Mucosa of stomach (tissue), 1 donor: Measurements from ENCODE around the gene SLC8A3.

Experiments used
- H3K27me3 ChIP-seq: one replicate; pipeline ENCODE4 v1.7.0; 2013; ENCODE audit warnings: mild to moderate bottlenecking, low read length; ENCODE audit not compliant: control insufficient read depth, insufficient read depth
- H3K36me3 ChIP-seq: one replicate; pipeline ENCODE4 v1.7.0; 2013; ENCODE audit warnings: low read length; ENCODE audit not compliant: control insufficient read depth, insufficient read depth
- H3K4me1 ChIP-seq: one replicate; pipeline ENCODE4 v1.7.0; 2013; ENCODE audit warnings: mild to moderate bottlenecking, low read length; ENCODE audit not compliant: control insufficient read depth, insufficient read depth
- H3K4me3 ChIP-seq: one replicate; pipeline ENCODE4 v1.7.0; 2013; ENCODE audit warnings: low read length
- H3K9ac ChIP-seq: one replicate; pipeline ENCODE4 v1.7.0; 2013; ENCODE audit warnings: mild to moderate bottlenecking, low read length, moderate library complexity
- H3K9me3 ChIP-seq: one replicate; pipeline ENCODE4 v1.7.0; 2013; ENCODE audit warnings: mild to moderate bottlenecking, low read length, moderate library complexity; ENCODE audit not compliant: control insufficient read depth
- donor health status: Pancreatic carcinoma.

The SLC8A3 gene

GRCh38 chr14:70168406-70168805 lies 20.3 kb downstream of the SLC8A3 start:
- H3K4me1 ChIP-seq: no peaks in the 10 kb centered on the region
- no peak overlapping the region for H3K4me3 ChIP-seq
- no peaks in the 10 kb centered on the region for H3K9me3 ChIP-seq
- H3K27me3 ChIP-seq: no peaks in the 10 kb centered on the region
- H3K36me3 ChIP-seq: no peaks in the 10 kb centered on the region
- H3K9ac ChIP-seq: no peak overlapping the region

GRCh38 chr14:70166530-70167203 lies 22.1 kb downstream of the SLC8A3 start:
- Histone ChIP-seq H3K4me3 (no peak overlapping the region), H3K27me3 (no peaks in the 10 kb centered on the region), H3K4me1 (no peaks in the 10 kb centered on the region), H3K36me3 (no peaks in the 10 kb centered on the region), H3K9ac (no peak overlapping the region), H3K9me3 (no peaks in the 10 kb centered on the region)

GRCh38 chr14:70162358-70162757 lies 26.4 kb downstream of the SLC8A3 start:
- H3K4me1 ChIP-seq: no peaks in the 10 kb centered on the region
- H3K4me3 ChIP-seq: no peak overlapping the region
- H3K9me3 ChIP-seq: no peaks in the 10 kb centered on the region
- H3K9ac ChIP-seq: no peak overlapping the region
- no peaks in the 10 kb centered on the region for H3K36me3 ChIP-seq
- no peaks in the 10 kb centered on the region for H3K27me3 ChIP-seq

GRCh38 chr14:70156592-70156991 lies 32.2 kb downstream of the SLC8A3 start:
- no peaks in the 10 kb centered on the region for H3K9me3 ChIP-seq
- H3K36me3 ChIP-seq: no peaks in the 10 kb centered on the region
- H3K4me3 ChIP-seq: no peak overlapping the region
- H3K4me1 ChIP-seq: no peaks in the 10 kb centered on the region
- H3K27me3 ChIP-seq: no peaks in the 10 kb centered on the region
- H3K9ac ChIP-seq: no peak overlapping the region

- no peak overlapping the region for H3K9ac ChIP-seq
- H3K27me3 ChIP-seq: no peaks in the 10 kb centered on the region
- H3K4me3 ChIP-seq: no peak overlapping the region
- H3K36me3 ChIP-seq: no peaks in the 10 kb centered on the region
- H3K9me3 ChIP-seq: no peaks in the 10 kb centered on the region
- H3K4me1 ChIP-seq: no peaks in the 10 kb centered on the region
Observed at GRCh38 chr14:70152704-70153103, 36.0 kb downstream of the SLC8A3 start.

- no peak overlapping the region for H3K4me3 ChIP-seq
- no peaks in the 10 kb centered on the region for H3K36me3 ChIP-seq
- no peak overlapping the region for H3K9ac ChIP-seq
- H3K27me3 ChIP-seq: no peaks in the 10 kb centered on the region
- H3K4me1 ChIP-seq: no peaks in the 10 kb centered on the region
- no peaks in the 10 kb centered on the region for H3K9me3 ChIP-seq
Observed at GRCh38 chr14:70152081-70152480, 36.7 kb downstream of the SLC8A3 start.

- Histone ChIP-seq H3K27me3 (no peaks in the 10 kb centered on the region), H3K9ac (no peak overlapping the region), H3K4me3 (no peak overlapping the region), H3K36me3 (no peaks in the 10 kb centered on the region), H3K9me3 (no peaks in the 10 kb centered on the region), H3K4me1 (no peaks in the 10 kb centered on the region)
Observed at GRCh38 chr14:70149596-70150165, 39.1 kb downstream of the SLC8A3 start.

GRCh38 chr14:70148911-70149595 lies 39.7 kb downstream of the SLC8A3 start:
- Histone ChIP-seq H3K9me3 (no peaks in the 10 kb centered on the region), H3K36me3 (no peaks in the 10 kb centered on the region), H3K4me3 (no peak overlapping the region), H3K4me1 (no peaks in the 10 kb centered on the region), H3K27me3 (no peaks in the 10 kb centered on the region), H3K9ac (no peak overlapping the region)

- no peaks in the 10 kb centered on the region for H3K27me3 ChIP-seq
- H3K9me3 ChIP-seq: no peaks in the 10 kb centered on the region
- H3K36me3 ChIP-seq: no peaks in the 10 kb centered on the region
- H3K4me1 ChIP-seq: no peaks in the 10 kb centered on the region
- no peak overlapping the region for H3K9ac ChIP-seq
- no peak overlapping the region for H3K4me3 ChIP-seq
Observed at GRCh38 chr14:70148351-70148750, 40.4 kb downstream of the SLC8A3 start.

GRCh38 chr14:70144046-70144445 lies 44.7 kb downstream of the SLC8A3 start:
- no peak overlapping the region for H3K9ac ChIP-seq
- H3K4me3 ChIP-seq: no peak overlapping the region
- H3K27me3 ChIP-seq: no peaks in the 10 kb centered on the region
- no peaks in the 10 kb centered on the region for H3K36me3 ChIP-seq
- no peaks in the 10 kb centered on the region for H3K9me3 ChIP-seq
- H3K4me1 ChIP-seq: no peaks in the 10 kb centered on the region

- Histone ChIP-seq H3K36me3 (no peaks in the 10 kb centered on the region), H3K27me3 (no peaks in the 10 kb centered on the region), H3K4me1 (no peaks in the 10 kb centered on the region), H3K9ac (no peak overlapping the region), H3K4me3 (no peak overlapping the region), H3K9me3 (no peaks in the 10 kb centered on the region)
Observed at GRCh38 chr14:70143306-70143705, 45.4 kb downstream of the SLC8A3 start.

GRCh38 chr14:70140614-70141013 lies 48.1 kb downstream of the SLC8A3 start:
- no peak overlapping the region for H3K9ac ChIP-seq
- no peaks in the 10 kb centered on the region for H3K9me3 ChIP-seq
- H3K36me3 ChIP-seq: no peaks in the 10 kb centered on the region
- no peak overlapping the region for H3K4me3 ChIP-seq
- H3K27me3 ChIP-seq: no peaks in the 10 kb centered on the region
- no peaks in the 10 kb centered on the region for H3K4me1 ChIP-seq
